Muscle of leg (tissue), 11 donors: ENCODE data around the gene RBM47. TPM values are rescaled to one million over a fixed set of nuclear protein-coding genes. Genes with fewer than 3 reads are reported as not detected.
A peak's percentile ranks its signal among the peaks of the same experiment; 100 is the strongest.

ENCODE experiments used
- DNase-seq: peaks from one replicate; pipeline ENCODE4 v3.0.0; 2013
- H3K27ac ChIP-seq: one replicate; pipeline ENCODE4 v1.5.1; 2013; ENCODE audit warnings: mild to moderate bottlenecking, low read length, control low read depth
- H3K27me3 ChIP-seq: one replicate; pipeline ENCODE4 v1.6.1; 2013; ENCODE audit warnings: low read length; ENCODE audit not compliant: control insufficient read depth, insufficient read depth
- H3K36me3 ChIP-seq: one replicate; pipeline ENCODE4 v1.6.1; 2013; ENCODE audit warnings: low read length; ENCODE audit not compliant: control insufficient read depth, insufficient read depth
- H3K4me1 ChIP-seq: one replicate; pipeline ENCODE4 v1.6.1; 2013; ENCODE audit warnings: low read length; ENCODE audit not compliant: control insufficient read depth, insufficient read depth
- H3K4me3 ChIP-seq: one replicate; pipeline ENCODE4 v1.5.1; 2013; ENCODE audit warnings: low read length, control low read depth
- H3K9me3 ChIP-seq: replicated peaks from 2 replicates; pipeline ENCODE4 v1.6.1; 2013; ENCODE audit warnings: low read depth, low read length; ENCODE audit not compliant: control insufficient read depth
- WGBS: methylation state at CpG from one replicate; pipeline ENCODE4 v1.1.5; 2013; ENCODE audit warnings: missing lambda C conversion rate; ENCODE audit not compliant: insufficient coverage; 5-methylcytosine and 5-hydroxymethylcytosine counted together
- polyA plus RNA-seq, 8 donors: library from polyadenylated mRNA; unstranded; fragments of 120-200 nt; gene quantifications; one replicate each; pipeline versions ENCODE4 v1.2.1 to v1.2.3, GENCODE V29; 2013; ENCODE audit warnings: inconsistent platforms in 1 of 8, low replicate concordance in 1 of 8; ENCODE audit not compliant: insufficient read length in 8 of 8, insufficient read depth in 1 of 8
- total RNA-seq: library from RNA; stranded (reverse); fragments of 120-200 nt; gene quantifications from one replicate; pipeline ENCODE4 v1.2.4, GENCODE V29; 2013

Gene RBM47
- total and polyA plus RNA-seq, 9 donors, result 1.2 to 6.3 (median 2.0) TPM

GRCh38 chr4:40581254-40582140 is 48.2 kb downstream of the RBM47 start:
- Histone ChIP-seq H3K4me1 (peaks cover 5% of the 10 kb centered on the region), H3K27ac (no peak overlapping the region)
- 85% methylated on average over 8 of the region's 15 CpGs for WGBS

GRCh38 chr4:40579983-40580382 is 49.7 kb downstream of the RBM47 start:
- no peaks in the 10 kb centered on the region for H3K36me3 ChIP-seq
- no peak overlapping the region for H3K27ac ChIP-seq
- no peak overlapping the region for H3K4me3 ChIP-seq
- peaks cover 5% of the 10 kb centered on the region for H3K4me1 ChIP-seq
- no CpG with 5 or more reads among the region's 3 CpGs for WGBS
- no peaks in the 10 kb centered on the region for H3K27me3 ChIP-seq
- DNase-seq, result no peak
- H3K9me3 ChIP-seq, result no peaks in the 10 kb centered on the region

More at GRCh38 chr4:40581254-40582140, 48.2 kb downstream of the RBM47 start:
- Histone ChIP-seq H3K4me3 (no peak overlapping the region), H3K36me3 (no peaks in the 10 kb centered on the region), H3K27me3 (no peaks in the 10 kb centered on the region), H3K9me3 (no peaks in the 10 kb centered on the region)
- no peak for DNase-seq

- Histone ChIP-seq H3K36me3 (no peaks in the 10 kb centered on the region), H3K4me1 (peaks cover 5% of the 10 kb centered on the region), H3K27ac (peak overlapping the region; percentile 63), H3K9me3 (no peaks in the 10 kb centered on the region), H3K27me3 (no peaks in the 10 kb centered on the region), H3K4me3 (no peak overlapping the region)
- no CpG with 5 or more reads among the region's 5 CpGs for WGBS
- DNase-seq, result no peak
Measured at GRCh38 chr4:40577588-40578253, 51.9 kb downstream of the RBM47 start.

- Histone ChIP-seq H3K27me3 (no peaks in the 10 kb centered on the region), H3K4me1 (peaks cover 5% of the 10 kb centered on the region), H3K36me3 (no peaks in the 10 kb centered on the region), H3K27ac (peak overlapping the region; percentile 63), H3K9me3 (no peaks in the 10 kb centered on the region), H3K4me3 (no peak overlapping the region)
- peak; percentile 91 for DNase-seq
- 20% methylated on average over 3 of the region's 7 CpGs for WGBS
Measured at GRCh38 chr4:40576651-40577480, 52.8 kb downstream of the RBM47 start.

- Histone ChIP-seq H3K9me3 (no peaks in the 10 kb centered on the region), H3K4me3 (no peak overlapping the region), H3K36me3 (no peaks in the 10 kb centered on the region), H3K27me3 (no peaks in the 10 kb centered on the region), H3K27ac (no peak overlapping the region), H3K4me1 (peaks cover 5% of the 10 kb centered on the region)
- DNase-seq, result no peak
- WGBS, result 86% methylated on average over 2 of the region's 2 CpGs
Measured at GRCh38 chr4:40575846-40576245, 53.8 kb downstream of the RBM47 start.

- Histone ChIP-seq H3K4me3 (no peak overlapping the region), H3K4me1 (peaks cover 5% of the 10 kb centered on the region), H3K36me3 (no peaks in the 10 kb centered on the region), H3K27ac (peak overlapping the region; percentile 20), H3K9me3 (no peaks in the 10 kb centered on the region), H3K27me3 (no peaks in the 10 kb centered on the region)
- DNase-seq, result peak; percentile 74
- no CpG with 5 or more reads among the region's 6 CpGs for WGBS
Measured at GRCh38 chr4:40573593-40574311, 55.9 kb downstream of the RBM47 start.

GRCh38 chr4:40572692-40573310 is 56.9 kb downstream of the RBM47 start:
- H3K9me3 ChIP-seq, result no peaks in the 10 kb centered on the region
- WGBS, result no CpG with 5 or more reads among the region's 7 CpGs
- H3K4me1 ChIP-seq, result peaks cover 5% of the 10 kb centered on the region

GRCh38 chr4:40571208-40571607 is 58.5 kb downstream of the RBM47 start:
- H3K9me3 ChIP-seq, result no peaks in the 10 kb centered on the region
- H3K4me3 ChIP-seq, result no peak overlapping the region
- no peaks in the 10 kb centered on the region for H3K36me3 ChIP-seq
- H3K27me3 ChIP-seq, result no peaks in the 10 kb centered on the region
- no peak overlapping the region for H3K27ac ChIP-seq
- DNase-seq, result no peak
- no peaks in the 10 kb centered on the region for H3K4me1 ChIP-seq

More at GRCh38 chr4:40572692-40573310, 56.9 kb downstream of the RBM47 start:
- Histone ChIP-seq H3K4me3 (no peak overlapping the region), H3K36me3 (no peaks in the 10 kb centered on the region), H3K27ac (no peak overlapping the region), H3K27me3 (no peaks in the 10 kb centered on the region)
- no peak for DNase-seq

GRCh38 chr4:40570348-40571077 is 59.2 kb downstream of the RBM47 start:
- H3K27ac ChIP-seq, result no peak overlapping the region
- 87% methylated on average over 6 of the region's 14 CpGs for WGBS
- no peaks in the 10 kb centered on the region for H3K36me3 ChIP-seq
- no peaks in the 10 kb centered on the region for H3K9me3 ChIP-seq
- no peaks in the 10 kb centered on the region for H3K4me1 ChIP-seq
- no peak for DNase-seq
- H3K4me3 ChIP-seq, result no peak overlapping the region
- H3K27me3 ChIP-seq, result no peaks in the 10 kb centered on the region
